ENCODE results near the gene CMSS1.

DNA sequence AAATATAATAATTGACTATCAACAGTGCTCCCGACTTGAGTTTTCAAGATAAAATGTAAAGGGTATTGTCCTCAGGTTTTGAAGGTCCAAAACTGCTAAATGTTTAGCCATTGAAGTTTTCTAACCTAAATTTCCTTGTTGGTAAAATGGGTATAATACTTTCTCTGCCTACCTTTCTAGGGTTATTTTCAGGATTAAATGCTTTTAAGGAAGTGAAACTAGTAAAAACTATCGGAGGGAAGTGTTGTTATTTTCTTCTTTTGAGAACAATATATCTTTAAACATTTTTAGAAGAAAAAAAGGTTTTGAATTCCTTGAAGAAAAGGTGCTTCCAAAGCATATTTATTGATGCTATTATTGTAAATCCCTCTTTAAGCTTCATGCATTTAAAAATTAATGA lies 229.3 kb downstream of the CMSS1 start:
- TF ChIP-seq POLR2AphosphoS5 (IDR thresholded peaks at IDR 0.05; ENCODE audit: low read depth, low read length) (no peak), EP300 (IDR thresholded peaks at IDR 0.05; ENCODE audit: low read depth in 2 of 2, low read length in 2 of 2) (no peak), EP300 (CRISPR knock-in tag; IDR thresholded peaks at IDR 0.05; ENCODE audit: borderline replicate concordance) (no peak), ZNF24 (IDR thresholded peaks at IDR 0.05) (no peak)
- TF ChIP-seq, protein P1, sequence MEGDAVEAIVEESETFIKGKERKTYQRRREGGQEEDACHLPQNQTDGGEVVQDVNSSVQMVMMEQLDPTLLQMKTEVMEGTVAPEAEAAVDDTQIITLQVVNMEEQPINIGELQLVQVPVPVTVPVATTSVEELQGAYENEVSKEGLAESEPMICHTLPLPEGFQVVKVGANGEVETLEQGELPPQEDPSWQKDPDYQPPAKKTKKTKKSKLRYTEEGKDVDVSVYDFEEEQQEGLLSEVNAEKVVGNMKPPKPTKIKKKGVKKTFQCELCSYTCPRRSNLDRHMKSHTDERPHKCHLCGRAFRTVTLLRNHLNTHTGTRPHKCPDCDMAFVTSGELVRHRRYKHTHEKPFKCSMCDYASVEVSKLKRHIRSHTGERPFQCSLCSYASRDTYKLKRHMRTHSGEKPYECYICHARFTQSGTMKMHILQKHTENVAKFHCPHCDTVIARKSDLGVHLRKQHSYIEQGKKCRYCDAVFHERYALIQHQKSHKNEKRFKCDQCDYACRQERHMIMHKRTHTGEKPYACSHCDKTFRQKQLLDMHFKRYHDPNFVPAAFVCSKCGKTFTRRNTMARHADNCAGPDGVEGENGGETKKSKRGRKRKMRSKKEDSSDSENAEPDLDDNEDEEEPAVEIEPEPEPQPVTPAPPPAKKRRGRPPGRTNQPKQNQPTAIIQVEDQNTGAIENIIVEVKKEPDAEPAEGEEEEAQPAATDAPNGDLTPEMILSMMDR (CRISPR knock-in tag; IDR thresholded peaks at IDR 0.05), result no peak

All from HepG2 (cell line).